DMS 273 (cell line): ENCODE results near the gene OR5K4.
"Not testable (repeated sequence)": the region's sequence is repeated elsewhere in the genome, so short reads cannot be mapped to it uniquely, and the experiment has no call there.

ENCODE experiments used
- DNase-seq: peaks from one replicate; lab custom pipeline; 2025; ENCODE audit not compliant: unreplicated experiment; lab: John Stamatoyannopoulos, UW

OR5K4 gene

DNA sequence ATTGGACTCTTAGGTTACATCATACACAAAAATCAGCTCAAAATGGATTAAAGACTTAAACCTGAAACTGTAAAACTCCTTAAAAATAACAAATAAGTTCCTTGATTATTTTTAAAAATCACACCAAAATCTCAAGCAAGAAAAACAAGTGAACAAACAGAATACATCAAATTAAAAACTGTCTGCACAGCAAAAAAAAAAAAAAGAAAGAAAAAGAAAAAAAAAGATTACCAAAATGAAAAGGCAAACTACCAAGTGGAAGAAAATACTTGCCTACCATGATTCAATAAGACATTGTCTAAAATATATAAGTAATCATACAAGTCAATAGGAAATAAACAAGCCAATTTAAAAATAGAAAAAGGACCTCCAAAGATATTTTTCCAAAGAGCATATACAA is 17.5 kb downstream of the OR5K4 start:
- no peak for DNase-seq

DNA sequence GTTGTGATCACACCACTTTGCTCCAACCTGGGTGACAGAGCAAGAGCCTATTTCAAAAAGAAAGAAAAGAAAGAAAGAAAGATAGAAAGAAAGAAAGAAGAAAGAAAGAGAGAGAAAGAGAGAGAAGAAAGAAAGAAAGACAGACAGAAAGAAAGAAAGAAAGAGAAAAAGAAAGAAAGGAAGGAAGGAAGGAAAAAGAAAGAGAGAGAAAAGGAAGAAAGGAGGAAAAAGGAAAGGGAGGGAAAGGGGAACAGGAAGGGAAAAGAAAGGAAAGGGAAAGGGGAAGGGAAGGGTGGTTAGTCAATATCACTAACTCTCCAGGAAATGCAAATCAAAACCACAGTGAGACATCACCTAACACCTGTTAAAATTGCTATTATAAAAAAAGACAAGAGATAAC is 18.2 kb downstream of the OR5K4 start:
- DNase-seq, result no peak

DNA sequence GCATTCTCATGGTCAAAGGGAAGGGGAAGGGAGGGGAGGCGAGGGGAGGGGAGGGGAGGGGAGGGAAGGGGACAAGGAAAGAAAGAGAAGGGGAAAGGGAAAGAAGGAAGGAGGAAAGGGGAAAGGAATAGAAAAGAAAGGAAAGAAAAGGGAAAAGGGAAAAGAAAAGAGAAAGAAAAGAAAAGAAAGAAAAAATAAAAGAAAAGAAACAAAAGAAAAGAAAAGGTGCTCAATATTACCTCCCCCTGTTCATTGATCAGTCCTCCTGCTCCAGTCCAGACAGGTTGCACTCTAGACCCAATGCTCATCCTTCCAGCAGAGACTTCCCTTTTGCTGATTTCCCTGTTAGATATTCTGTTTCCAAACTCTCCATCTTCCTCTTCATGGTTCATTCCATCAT is 18.8 kb downstream of the OR5K4 start:
- DNase-seq, result no peak

DNA sequence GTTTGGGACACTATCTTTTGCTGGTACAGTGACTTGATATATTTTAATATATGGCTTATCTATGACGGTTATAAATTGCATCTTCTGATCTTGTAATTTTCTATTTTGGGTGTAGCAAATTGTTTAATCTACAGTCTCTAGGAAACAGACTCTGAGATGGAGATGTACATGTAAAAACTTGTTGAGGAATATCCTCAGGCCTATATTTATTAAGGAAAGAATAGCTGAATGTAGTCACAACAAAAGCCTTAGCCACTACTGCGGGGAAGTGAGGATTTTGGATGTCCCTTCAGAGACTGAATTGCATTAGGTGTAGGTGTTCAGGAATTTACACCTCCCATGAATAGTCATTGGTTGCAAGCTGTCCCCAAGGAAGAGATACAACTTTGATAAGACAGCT is 23.0 kb downstream of the OR5K4 start:
- DNase-seq, result no peak

DNA sequence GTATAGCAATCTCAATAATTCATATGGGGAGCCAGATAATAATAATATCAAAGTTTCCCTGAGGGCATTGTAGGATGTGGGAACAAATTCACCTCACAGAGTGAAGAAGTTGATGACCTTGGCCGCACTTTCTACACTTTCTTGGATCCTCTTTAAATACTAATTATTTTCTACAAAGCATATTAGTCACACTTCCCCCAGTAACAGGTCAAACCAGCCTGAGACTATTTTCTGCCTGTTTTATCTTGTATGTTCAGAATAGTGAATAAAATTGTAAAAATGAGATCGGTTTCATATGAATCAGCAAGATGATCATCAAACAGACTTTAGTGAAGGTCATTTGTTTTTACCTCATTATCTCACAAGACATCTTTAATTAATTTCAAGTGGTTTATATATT is 34.5 kb downstream of the OR5K4 start:
- no peak for DNase-seq

DNA sequence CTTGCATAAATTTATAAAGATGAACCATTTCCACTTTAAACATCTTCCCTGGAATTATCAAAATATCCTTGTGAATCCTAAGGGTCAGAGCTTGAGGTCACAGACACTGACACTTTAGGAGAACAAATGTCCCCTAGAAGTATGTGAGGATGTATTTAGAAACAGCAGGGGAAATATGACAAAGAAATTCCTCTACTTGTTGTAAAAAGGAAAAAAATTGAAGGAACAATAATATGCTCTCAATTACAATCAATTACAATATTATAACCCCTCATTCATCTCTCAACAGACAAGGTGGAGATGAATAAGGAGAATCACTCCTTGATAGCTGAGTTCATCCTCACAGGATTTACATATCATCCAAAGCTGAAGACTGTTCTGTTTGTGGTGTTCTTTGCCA is 36.7 kb downstream of the OR5K4 start, which contains the start of gene OR5K3:
Gene OR5K3, plus strand, starts transcription at position 301 of the 400 bp plus-strand sequence. Its CDS starts 0 bp downstream, at position 301.
- DNase-seq, result no peak

DNA sequence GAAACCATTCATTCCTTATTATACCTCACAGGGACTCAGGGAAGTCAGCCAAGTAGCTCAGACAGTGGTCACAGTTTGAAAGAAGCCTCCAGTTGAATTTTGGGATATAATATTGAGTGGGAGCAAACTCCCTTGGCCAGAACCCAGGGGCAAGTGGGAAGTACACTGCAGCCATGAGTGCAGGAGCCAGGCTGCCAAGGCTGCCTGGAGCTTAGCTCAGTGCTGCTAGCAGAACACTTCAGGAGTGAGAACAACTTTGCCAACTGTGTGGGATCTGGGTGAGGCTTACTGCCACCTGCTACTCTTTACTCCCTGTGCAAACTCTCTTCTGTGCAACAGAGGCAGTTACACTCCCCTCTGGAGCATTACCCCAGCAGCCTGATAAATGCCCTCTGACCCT is 41.4 kb downstream of the OR5K4 start:
- DNase-seq, result no peak

DNA sequence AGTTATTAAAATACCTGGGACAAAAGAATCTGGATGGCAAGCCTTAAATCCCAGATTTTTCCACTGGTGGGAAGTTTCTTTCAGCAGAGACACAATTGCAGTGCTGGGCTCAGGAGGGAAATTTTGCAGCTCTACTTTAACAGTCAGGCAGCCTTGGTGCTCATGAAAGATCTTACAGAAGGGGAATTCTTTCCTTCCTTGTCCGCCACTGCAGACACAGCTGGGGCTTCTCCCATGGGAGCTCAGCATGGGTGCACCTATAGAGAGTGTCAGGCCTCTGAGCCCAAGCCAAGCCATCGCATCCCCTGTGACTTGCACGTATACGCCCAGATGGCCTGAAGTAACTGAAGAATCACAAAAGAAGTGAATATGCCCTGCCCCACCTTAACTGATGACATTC is 42.8 kb downstream of the OR5K4 start:
- not testable (repeated sequence) for DNase-seq

DNA sequence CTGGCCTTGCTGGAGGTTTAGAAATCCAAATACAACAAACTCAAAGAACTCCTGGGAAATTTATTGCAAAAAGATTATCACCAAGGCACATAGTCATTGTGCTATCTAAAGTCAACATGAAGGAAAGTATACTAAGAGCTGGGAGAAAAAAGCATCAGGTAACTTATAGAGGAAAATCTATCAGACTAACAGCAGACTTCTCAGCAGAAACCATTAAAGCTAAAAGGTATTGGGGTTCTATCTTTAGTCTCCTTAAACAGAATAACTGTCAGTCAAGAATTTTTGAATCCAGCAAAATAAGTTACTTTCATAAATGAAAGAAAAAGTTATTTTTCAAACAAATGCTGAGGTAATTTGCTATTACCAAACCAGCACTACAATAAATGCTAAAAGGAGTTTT is 44.9 kb downstream of the OR5K4 start:
- no peak for DNase-seq

DNA sequence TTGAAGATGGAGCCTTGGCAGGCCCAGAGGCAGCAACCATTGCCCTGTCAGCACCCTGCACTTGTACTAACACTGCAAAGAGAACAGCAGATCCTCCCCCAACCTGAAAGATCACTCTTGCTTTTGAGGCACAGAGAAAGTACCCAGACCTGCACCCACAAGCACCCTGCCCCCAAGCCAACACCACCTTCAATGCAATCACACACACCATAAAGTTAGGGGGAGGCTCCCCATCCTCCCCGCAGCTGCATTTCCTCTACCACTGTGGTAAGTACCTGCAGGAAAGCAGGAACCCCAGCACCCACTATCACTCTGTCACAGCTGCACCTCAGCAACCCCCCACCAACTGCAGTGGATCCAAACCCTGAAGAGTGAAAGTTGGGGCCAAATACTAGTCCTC is 48.9 kb downstream of the OR5K4 start:
- DNase-seq, result no peak

DNA sequence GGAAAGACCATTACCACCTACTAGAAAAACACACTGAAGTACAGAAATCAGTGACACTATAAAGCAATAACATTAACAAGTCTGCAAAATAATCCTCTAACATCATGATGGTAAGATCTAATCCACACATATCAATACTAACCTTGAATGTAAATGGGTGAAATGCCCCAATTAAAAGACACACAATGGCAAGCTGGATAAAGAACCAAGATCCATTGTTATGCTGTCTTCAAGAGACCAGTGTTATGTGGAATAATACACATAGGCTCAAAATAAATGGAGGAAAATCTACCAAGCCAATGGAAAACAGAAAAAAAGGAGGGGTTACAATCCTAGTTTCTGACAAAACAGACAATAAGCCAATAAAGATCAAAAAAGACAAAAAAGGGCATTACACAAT is 50.4 kb downstream of the OR5K4 start:
- DNase-seq, result no peak
